Measurements from ENCODE around the gene SPRR5.

DNA sequence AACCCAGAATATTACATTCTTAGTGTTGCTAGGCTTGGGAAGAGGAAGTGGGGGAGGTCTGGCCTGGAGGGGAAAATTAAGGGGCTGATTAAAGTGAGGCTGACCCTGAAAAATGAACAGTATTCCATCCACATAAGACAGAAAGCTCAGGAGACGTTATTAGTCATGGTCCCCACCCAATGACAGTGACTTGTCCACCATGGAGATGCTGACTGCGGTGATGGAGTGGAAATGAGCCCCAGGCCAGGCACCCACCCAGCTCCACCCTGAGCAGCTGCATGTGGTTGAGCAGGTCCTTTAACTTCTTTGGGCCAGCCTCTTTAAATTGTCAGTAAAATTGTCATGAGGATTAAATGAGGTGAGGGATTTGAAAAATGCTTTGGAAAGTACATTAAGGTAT is 22.0 kb downstream of the SPRR5 start:
- no peak for TF ChIP-seq POLR2A (IDR thresholded peaks at IDR 0.05)
- TF ChIP-seq, protein P1, sequence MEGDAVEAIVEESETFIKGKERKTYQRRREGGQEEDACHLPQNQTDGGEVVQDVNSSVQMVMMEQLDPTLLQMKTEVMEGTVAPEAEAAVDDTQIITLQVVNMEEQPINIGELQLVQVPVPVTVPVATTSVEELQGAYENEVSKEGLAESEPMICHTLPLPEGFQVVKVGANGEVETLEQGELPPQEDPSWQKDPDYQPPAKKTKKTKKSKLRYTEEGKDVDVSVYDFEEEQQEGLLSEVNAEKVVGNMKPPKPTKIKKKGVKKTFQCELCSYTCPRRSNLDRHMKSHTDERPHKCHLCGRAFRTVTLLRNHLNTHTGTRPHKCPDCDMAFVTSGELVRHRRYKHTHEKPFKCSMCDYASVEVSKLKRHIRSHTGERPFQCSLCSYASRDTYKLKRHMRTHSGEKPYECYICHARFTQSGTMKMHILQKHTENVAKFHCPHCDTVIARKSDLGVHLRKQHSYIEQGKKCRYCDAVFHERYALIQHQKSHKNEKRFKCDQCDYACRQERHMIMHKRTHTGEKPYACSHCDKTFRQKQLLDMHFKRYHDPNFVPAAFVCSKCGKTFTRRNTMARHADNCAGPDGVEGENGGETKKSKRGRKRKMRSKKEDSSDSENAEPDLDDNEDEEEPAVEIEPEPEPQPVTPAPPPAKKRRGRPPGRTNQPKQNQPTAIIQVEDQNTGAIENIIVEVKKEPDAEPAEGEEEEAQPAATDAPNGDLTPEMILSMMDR (IDR thresholded peaks at IDR 0.05): no peak
- TF ChIP-seq POLR2AphosphoS5 (IDR thresholded peaks at IDR 0.05): no peak
